CD4-positive, alpha-beta T cell treated with Interleukin-10 for 1 hour (primary cell): Measurements from ENCODE around the gene HNRNPD.
"Not testable (repeated sequence)": the region's sequence is repeated elsewhere in the genome, so short reads cannot be mapped to it uniquely, and the experiment has no call there.

Experiments
- DNase-seq: peaks from one replicate; pipeline ENCODE4 v3.0.0-alpha.2; 2020

The HNRNPD gene

GRCh38 chr4:82372517-82373485, 990 bp downstream of the HNRNPD start:
- peak; percentile 75 for DNase-seq

- DNase-seq = peak; percentile 22
Measured at GRCh38 chr4:82371497-82371896, 2.3 kb downstream of the HNRNPD start.

- DNase-seq = no peak
Measured at GRCh38 chr4:82367438-82368097, 6.2 kb downstream of the HNRNPD start.

DNA sequence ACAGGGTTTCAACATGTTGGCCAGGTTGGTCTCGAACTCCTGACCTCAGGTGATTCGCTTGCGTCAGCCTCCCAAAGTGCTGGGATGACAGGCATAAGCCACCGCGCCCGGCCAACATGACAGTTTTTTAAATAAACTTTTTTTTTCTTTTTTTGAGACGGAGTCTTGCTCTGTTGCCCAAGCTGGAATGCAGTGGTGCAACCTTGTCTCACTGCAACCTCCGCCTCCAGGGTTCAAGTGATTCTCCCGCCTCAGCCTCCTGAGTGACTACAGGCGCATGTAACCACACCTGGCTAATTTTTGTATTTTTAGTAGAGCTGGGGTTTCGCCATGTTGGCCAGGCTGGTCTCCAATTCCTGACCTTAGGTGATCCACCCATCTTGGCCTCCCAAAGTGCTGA, 7.4 kb downstream of the HNRNPD start:
- not testable (repeated sequence) for DNase-seq

DNA sequence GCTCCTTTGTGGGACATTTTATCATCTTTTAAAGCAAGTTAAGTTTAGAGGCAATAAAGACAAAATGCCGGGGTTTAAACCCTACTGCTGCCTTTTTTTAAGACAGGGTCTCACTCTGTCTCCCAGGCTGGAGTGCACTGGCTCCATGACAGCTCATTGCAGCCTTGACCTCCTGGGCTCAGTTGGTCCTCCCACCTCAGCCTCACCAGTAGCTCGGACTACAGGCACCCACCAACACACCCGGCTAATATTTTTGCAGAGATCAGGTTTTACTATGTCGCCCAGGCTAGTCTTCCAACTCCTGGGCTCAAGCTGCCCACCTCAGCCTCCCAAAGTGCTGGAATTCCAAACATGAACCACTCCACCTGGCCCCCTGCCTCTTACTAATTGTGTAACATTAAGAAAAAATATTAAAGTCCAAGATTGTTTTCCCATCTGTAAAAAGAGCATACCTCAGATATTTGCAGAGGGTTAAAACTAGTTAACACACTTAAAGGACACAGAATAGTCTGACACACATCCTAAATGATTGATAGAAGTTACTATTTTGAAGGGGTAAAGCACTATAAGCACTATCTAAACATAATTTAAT, 9.8 kb downstream of the HNRNPD start:
- no peak for DNase-seq

DNA sequence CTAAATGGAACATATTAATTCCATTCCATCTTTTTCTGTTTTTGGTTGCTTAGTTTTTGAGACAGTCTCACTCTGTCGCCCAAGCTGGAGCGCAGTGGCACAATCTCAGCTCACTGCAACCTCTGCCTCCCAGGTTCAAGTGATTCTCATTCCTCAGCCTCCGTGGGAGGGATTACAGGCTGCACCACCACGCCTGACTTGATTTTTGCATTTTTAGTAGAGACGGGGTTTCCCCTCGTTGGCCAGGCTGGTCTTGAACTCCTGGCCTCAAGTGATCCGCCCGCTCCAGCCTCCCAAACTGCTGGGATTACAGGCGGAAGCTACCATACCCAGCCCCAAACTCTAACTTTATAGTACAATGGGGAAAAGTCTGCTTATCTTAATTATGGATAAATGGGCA, 11.2 kb downstream of the HNRNPD start:
- DNase-seq = no peak

DNA sequence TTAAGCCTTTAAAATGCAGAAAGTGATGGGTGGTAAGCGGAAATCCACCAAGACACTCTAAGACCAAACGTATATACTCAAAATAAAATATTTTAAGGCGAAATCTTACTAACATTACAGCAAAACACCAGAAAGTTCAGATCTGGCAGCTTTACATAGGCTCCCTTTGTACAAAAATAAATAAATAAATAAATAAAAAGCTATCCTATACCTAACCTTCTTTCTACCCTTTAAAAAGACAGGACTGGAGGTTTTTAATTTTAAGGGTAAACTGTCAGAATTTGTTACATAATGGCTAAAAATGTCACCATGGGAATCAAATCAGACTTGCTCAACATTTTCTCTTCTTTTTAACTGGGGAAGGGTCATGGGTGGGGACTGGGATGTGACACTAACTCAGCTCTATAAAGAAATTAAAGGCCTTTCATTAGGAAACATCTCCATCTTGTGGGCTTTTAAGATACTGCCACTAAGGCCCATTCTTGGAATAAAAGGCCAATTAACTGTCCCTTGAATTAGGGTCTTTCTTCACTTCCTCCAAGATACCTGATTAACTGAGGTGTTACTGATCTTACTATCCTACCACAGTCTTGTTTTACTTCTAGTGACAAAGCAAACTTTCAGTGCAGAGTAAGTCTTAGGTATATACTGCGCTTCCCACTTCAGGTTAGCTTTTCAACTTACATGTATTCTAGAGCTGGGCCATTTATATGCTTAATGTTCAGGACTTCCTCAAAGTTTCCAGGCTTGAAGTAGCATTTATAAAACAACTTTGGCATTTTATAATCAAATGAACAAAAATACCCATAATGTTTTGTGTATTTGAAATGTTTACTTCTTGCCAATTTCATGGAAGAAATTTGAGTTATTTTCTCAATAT, 13.3 kb downstream of the HNRNPD start:
- DNase-seq = peak; percentile 53

- DNase-seq = no peak
Measured at GRCh38 chr4:82358847-82359246, 14.9 kb downstream of the HNRNPD start.

GRCh38 chr4:82357640-82358039, 16.2 kb downstream of the HNRNPD start:
- DNase-seq = no peak

DNA sequence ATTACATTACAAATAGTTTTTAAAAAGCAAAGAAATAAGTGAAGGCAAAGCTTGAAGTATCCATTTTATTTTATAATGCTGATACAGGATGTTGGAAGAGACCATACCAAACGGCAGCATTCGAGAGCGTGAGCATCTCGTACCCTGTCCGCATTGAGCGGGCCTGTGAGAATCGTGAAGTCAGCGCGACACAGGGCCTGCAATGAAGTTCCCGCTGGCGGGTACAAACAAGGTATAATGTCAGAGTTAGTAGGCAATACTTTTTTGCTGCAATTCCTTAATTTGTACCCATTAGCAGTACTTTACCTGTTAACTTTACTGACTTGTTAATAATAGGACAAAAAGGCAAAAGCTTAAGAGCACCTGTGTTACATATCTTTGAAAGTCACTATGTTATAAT, 19.0 kb downstream of the HNRNPD start:
- no peak for DNase-seq

- DNase-seq = no peak
Measured at GRCh38 chr4:82352825-82353366, 20.9 kb downstream of the HNRNPD start.

- DNase-seq = no peak
Measured at GRCh38 chr4:82352118-82352824, 21.5 kb downstream of the HNRNPD start.

DNA sequence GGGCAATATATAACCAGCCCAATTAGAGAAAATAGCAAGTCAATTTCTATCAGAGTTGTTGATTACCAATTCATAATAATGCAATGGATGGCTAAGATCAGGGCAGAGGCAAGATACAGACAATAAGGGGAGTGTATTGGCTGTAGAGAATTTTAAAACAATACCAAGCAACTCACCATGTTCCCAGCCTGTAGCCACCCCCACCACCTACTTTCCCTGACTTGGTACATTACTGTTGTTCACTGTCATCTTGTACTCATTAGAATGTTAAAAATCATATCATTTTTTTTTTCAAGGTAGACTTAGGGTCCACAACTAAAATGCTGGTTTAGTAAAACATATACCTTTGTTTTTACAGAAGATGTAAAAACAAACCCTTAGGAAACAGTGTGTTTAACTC, 27.7 kb downstream of the HNRNPD start:
- no peak for DNase-seq

DNA sequence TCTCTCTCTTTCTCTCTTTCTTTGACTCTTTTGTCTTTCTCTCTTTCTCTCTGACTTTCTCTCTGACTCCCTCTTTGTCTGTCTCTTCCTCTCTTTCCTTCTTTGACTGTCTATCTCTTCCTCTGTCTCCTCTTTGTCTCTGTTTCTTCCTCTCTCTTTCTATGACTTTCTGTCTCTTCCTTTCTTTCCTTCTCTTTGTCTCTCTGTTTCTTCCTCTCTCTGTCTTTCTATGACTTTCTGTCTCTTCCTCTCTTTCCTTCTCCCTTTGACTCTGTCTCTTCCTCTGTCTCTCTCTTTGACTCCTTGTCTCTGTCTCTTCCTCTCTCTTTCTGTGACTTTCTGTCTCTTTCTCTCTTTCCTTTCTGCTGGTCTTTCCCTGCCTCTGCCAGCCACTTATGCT, 38.7 kb downstream of the HNRNPD start:
- no peak for DNase-seq

- not testable (repeated sequence) for DNase-seq
Measured at GRCh38 chr4:82333641-82334040, 40.1 kb downstream of the HNRNPD start.

- no peak for DNase-seq
Measured at GRCh38 chr4:82331814-82332213, 42.0 kb downstream of the HNRNPD start.

DNA sequence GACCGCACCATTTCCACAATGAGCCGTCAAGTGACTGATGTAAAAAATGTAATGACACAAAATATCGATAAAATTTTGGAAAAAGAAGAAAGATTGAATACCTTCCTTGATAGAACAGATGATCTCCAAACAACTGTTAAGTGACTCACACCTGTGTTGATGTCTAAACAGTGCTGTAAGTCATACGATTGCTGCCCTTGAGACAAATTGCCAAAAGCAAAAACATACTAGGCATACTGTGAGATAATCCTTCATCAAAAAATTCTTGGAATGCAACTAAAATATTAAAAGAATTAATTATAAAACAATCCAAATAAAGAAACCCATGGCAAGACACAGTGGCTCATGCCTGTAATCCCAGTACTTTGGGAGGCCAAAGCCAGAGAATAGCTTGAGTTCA, 53.4 kb downstream of the HNRNPD start:
- no peak for DNase-seq

GRCh38 chr4:82303063-82303462, 70.7 kb downstream of the HNRNPD start:
- DNase-seq = not testable (repeated sequence)
